Measurements from ENCODE around the gene C2orf80. TPM values are rescaled to one million over a fixed set of nuclear protein-coding genes. Genes with fewer than 3 reads are reported as not detected.

C2orf80 gene
- polyA plus RNA-seq, 1 experiment = not detected

DNA sequence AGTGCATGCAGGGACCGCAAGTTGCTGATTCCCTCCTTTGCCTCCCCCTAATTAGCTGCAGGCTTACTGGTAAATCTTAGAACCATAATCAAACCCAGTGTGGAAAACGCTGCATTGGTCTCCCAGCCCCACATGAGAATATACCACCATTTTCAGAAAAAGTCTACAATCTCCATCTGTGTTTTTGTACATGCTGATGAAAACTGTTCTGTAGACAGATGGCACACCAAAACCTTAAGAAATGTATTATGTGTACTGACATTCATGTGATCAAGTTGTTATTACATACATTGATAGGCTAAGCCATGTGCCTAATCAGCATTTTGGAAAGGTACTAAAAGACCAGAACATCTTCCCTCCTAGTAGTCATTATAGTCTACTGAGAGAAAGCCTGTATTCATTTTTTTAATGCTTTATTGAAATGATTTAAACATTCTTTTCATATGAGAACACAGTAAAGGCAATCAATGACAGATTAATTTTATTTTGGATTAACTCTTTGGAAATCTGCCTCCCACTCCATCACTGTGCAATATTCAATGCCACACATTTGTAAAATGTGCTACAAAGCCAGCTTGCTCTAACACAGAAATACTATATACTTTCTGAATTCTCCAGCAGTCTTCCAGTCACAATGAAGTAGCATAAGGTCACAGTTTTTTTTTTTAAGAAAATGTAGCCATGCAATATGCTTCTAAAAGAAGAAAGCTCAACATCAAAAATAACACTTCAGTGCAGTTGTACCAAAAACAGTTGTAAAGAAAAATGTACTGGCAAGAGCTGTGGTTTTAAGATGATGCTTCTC lies 24.7 kb downstream of the C2orf80 start:
- DNase-seq (ENCODE audit: low read depth, low spot score) = no peak
- Histone ChIP-seq H3K27me3 (ENCODE audit: control insufficient read depth, insufficient read depth, low read length) (no peaks in the 10 kb centered on the region), H3K27ac (ENCODE audit: low read depth, low read length) (no peak overlapping the region), H3K9me3 (ENCODE audit: control insufficient read depth, insufficient read depth, low read length) (no peaks in the 10 kb centered on the region; the same call in 1 of the 2 replicates), H3K4me3 (ENCODE audit: low read depth, low read length) (no peak overlapping the region)
- ChIA-PET CTCF (interaction anchor here (4.7 kb wide), 1 partner anchor 11 kb away, joined by 33 read pairs; no protein-coding TSS in a partner anchor), POLR2A (no interaction called here)
- TF ChIP-seq, protein P1, sequence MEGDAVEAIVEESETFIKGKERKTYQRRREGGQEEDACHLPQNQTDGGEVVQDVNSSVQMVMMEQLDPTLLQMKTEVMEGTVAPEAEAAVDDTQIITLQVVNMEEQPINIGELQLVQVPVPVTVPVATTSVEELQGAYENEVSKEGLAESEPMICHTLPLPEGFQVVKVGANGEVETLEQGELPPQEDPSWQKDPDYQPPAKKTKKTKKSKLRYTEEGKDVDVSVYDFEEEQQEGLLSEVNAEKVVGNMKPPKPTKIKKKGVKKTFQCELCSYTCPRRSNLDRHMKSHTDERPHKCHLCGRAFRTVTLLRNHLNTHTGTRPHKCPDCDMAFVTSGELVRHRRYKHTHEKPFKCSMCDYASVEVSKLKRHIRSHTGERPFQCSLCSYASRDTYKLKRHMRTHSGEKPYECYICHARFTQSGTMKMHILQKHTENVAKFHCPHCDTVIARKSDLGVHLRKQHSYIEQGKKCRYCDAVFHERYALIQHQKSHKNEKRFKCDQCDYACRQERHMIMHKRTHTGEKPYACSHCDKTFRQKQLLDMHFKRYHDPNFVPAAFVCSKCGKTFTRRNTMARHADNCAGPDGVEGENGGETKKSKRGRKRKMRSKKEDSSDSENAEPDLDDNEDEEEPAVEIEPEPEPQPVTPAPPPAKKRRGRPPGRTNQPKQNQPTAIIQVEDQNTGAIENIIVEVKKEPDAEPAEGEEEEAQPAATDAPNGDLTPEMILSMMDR (IDR thresholded peaks at IDR 0.05; ENCODE audit: low read depth, low read length) = no peak

DNA sequence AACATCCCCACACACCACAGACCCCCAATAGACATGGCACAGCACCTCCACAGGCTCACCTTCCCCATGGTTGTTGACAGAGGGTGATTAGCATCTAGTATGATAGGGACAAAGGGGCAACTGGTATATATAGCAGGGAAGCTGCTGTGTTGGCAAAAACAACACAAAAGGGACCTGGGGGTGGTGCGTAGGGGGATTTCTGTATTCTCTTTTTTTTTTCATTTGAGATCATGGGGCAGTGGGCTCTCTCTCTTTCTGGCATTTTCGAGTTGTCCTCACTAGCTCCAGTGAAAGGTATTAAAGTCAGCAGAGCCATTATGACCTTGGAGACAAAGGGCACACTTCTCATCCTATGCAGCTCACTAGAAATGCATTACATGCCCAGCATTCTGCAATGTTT lies 26.3 kb downstream of the C2orf80 start, which contains the start of gene CRYGA:
TSS of gene CRYGA (minus strand) at position 101 of the 400 bp plus-strand sequence. CDS start at position 68, 33 bp downstream.
- no peak for DNase-seq (ENCODE audit: low read depth, low spot score)
- no peak within 1 kb of the TSS for H3K4me3 ChIP-seq (ENCODE audit: low read depth, low read length)
- ChIA-PET CTCF (no interaction called here), POLR2A (no interaction called here)
- no peak within 1 kb of the TSS for H3K27ac ChIP-seq (ENCODE audit: low read depth, low read length)
- TF ChIP-seq, protein P1 (IDR thresholded peaks at IDR 0.05; ENCODE audit: low read depth, low read length) = no peak
- no peaks in the 10 kb centered on the region for H3K27me3 ChIP-seq (ENCODE audit: control insufficient read depth, insufficient read depth, low read length)
- H3K9me3 ChIP-seq (ENCODE audit: control insufficient read depth, insufficient read depth, low read length) = no peaks in the 10 kb centered on the region; the same call in 1 of the 2 replicates

DNA sequence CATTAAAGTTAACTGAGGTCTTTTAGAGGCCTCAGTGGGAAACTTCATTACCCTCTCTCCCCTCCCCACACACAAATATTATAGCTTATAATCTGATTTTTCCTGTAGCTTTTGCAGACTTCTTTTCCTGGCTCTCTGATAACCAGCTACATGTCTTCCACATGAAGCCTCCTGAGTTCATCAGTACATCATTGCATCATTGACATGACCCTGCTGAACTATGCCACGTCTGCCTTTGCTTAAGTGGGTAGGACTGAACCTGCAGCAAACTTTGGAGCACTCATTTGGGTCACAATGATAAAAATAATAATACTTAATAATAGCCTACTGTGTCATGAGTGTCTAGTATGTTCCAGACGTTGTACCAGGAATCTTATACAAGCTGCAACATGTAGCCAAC lies 33.4 kb downstream of the C2orf80 start:
- H3K27ac ChIP-seq (ENCODE audit: low read depth, low read length) = no peak overlapping the region
- POLR2A ChIA-PET = no interaction called here
- TF ChIP-seq, protein P1 (IDR thresholded peaks at IDR 0.05; ENCODE audit: low read depth, low read length) = no peak

DNA sequence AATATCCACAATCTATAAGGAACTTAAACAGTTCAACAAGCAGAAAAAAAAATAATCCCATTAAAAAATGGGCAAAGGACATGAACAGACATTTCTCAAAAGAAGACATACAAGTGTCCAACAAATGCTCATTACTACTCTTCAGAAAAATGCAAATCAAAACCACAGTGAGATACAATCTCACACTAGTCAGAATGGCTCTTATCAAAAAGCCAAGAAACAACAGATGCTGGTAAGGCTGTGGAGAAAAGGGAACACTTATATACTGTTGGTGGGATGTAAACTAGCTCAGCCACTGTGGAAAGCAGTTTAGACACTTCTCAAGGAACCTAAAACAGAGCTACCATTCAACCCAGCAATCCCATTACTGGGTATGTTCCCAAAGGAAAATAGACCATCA lies 36.7 kb downstream of the C2orf80 start:
- Histone ChIP-seq H3K4me3 (ENCODE audit: low read depth, low read length) (no peak overlapping the region), H3K27me3 (ENCODE audit: control insufficient read depth, insufficient read depth, low read length) (peaks cover 5% of the 10 kb centered on the region), H3K27ac (ENCODE audit: low read depth, low read length) (no peak overlapping the region), H3K9me3 (ENCODE audit: control insufficient read depth, insufficient read depth, low read length) (no peaks in the 10 kb centered on the region)
- no peak for DNase-seq (ENCODE audit: low read depth, low spot score)
- TF ChIP-seq, protein P1 (IDR thresholded peaks at IDR 0.05; ENCODE audit: low read depth, low read length) = no peak
- POLR2A ChIA-PET = no interaction called here
- CTCF ChIA-PET = interaction anchor here (1.1 kb wide), 1 partner anchor 22 kb away, joined by 11 read pairs; no protein-coding TSS in a partner anchor

More for the DNA sequence above, 33.4 kb downstream of the C2orf80 start:
- DNase-seq (ENCODE audit: low read depth, low spot score) = no peak
- no peaks in the 10 kb centered on the region for H3K9me3 ChIP-seq (ENCODE audit: control insufficient read depth, insufficient read depth, low read length)
- CTCF ChIA-PET = interaction anchor here (1.0 kb wide), 1 partner anchor 19 kb away, joined by 5 read pairs; no protein-coding TSS in a partner anchor
- H3K4me3 ChIP-seq (ENCODE audit: low read depth, low read length) = no peak overlapping the region
- peaks cover 2% of the 10 kb centered on the region for H3K27me3 ChIP-seq (ENCODE audit: control insufficient read depth, insufficient read depth, low read length)

DNA sequence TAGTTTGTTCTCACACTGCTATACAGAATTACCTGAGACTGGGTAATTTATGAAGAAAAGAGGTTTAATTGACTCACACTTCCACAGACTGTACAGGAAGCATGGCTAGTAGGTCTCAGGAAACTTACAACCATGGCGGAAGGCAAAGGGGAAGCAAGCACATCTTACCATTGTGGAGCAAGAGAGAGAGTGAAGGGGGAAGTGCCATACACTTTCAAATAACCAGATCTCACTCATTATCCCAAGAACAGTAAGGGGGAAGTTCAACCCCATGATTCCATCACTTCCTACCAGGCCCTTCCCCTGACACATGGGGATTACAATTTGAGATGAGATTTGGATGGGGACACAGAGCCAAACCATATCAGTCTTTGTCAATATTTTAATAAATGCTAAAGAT lies 38.9 kb downstream of the C2orf80 start:
- POLR2A ChIA-PET = no interaction called here
- DNase-seq (ENCODE audit: low read depth, low spot score) = no peak
- Histone ChIP-seq H3K9me3 (ENCODE audit: control insufficient read depth, insufficient read depth, low read length) (no peaks in the 10 kb centered on the region), H3K27ac (ENCODE audit: low read depth, low read length) (no peak overlapping the region), H3K4me3 (ENCODE audit: low read depth, low read length) (no peak overlapping the region), H3K27me3 (ENCODE audit: control insufficient read depth, insufficient read depth, low read length) (peaks cover 5% of the 10 kb centered on the region)
- TF ChIP-seq, protein P1 (IDR thresholded peaks at IDR 0.05; ENCODE audit: low read depth, low read length) = no peak
- CTCF ChIA-PET = no interaction called here

Measured in AG04450 (cell line).